ENCODE results near the gene GYPC.
"Not testable (repeated sequence)": the region's sequence is repeated elsewhere in the genome, so short reads cannot be mapped to it uniquely, and the experiment has no call there.

The GYPC gene

DNA sequence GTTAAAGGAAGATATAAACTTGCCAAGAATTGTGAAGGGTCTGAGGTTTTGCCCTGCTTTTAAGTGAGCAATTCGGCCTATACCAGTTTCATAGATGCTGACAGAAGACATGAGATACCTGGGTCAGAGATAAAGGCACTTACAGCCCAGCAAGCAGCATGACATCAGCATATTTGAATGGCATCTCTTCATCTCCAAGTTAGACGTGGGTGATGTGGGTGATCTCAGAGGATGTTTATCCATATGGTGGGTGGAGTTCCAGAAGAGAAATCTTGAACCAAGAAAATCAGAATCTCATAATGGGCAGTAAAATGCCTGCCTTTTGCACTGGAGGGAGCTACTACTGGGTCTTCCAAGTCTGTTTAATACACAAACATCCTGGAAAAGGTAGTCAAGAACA is 44.7 kb downstream of the GYPC start:
- no peak for DNase-seq

DNA sequence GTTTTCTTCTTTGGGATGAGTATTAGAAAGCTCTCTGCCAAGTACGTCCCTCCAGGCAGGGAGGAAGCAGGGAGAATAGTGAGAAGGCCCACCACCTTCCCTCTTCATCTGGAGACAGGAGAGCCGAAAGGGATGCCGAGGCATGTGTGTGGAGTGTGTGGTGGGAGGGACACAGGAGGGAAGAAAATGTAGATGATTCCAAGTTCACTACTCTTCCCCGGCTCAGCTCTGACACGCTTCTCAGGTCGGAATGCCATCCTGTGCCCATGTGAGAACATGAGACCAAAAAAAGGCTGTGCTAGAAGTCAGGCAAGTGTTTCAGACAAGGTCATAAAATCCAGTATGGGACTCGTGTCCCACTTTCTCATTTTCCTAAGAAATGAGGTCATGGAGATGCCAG is 47.4 kb downstream of the GYPC start:
- DNase-seq, result no peak

DNA sequence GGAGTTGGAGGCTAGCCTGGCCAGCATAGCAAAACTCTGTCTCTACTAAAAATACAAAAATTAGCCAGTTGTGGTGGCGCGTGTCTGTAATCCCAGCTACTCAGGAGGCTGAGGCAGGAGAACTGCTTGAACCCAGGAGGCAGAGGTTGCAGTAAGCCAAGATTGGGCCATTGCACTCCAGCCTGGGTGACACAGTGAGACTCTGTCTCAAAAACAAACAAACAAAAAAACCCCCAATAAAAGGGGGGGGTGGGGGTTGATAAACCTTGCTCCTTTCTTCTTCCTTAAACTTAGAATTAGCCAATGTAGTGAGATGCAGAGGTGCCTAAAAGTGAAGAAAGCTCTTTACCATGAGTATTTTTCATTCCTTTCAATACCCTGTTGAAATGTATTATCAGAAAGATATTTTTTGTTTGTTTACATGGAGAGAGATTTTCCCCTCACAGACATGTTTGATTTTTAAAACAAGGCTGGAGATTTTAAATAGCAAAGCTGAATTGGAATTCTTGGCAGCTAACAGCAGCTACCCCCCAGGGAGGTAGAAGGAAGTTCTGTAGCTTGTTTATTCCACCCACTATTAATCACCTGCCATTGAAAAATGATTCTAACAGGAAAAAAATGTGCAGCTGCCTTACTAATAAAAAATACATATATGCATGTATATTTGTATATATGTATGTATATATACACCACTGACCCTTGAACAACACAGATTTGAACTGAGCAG is 48.6 kb downstream of the GYPC start:
- DNase-seq, result no peak

DNA sequence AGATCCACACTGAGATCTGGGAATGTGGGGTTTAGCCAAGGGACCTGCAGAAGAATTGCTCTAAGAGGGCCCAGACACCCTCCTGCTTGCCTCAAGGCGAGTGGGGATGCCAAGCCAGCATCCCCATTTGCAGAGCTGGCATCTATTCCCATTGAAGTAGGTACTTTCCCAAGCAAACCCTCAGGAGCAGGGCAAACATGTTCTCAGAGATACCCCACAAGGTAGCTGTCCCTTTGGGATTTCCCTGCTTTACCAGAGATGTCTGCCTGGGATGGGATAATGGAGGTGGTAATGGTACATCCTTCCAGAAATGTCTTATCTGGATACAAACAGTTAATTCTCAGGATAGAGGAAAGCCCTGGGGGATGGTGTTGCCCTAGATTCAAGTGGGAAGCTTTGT is 51.2 kb downstream of the GYPC start:
- no peak for DNase-seq

DNA sequence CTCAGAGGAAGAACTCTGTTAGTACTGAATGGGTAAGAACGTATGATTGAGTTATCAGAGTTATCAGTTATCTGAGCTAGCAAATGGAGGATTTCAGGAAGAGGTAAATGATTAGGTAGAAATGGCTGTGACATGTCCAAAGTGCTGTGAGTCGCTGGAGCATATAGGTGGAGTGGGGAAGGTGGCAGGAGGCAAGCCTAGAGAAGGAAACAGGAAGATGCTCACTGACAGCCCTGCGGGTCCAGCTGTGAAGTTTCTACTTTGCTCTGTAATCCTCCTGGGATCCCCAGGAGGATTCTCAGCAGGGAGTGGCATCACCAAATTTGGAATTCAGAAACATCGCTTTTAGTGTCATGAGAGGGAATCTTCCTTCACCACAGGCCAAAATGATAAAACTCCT is 52.0 kb downstream of the GYPC start:
- DNase-seq, result no peak

DNA sequence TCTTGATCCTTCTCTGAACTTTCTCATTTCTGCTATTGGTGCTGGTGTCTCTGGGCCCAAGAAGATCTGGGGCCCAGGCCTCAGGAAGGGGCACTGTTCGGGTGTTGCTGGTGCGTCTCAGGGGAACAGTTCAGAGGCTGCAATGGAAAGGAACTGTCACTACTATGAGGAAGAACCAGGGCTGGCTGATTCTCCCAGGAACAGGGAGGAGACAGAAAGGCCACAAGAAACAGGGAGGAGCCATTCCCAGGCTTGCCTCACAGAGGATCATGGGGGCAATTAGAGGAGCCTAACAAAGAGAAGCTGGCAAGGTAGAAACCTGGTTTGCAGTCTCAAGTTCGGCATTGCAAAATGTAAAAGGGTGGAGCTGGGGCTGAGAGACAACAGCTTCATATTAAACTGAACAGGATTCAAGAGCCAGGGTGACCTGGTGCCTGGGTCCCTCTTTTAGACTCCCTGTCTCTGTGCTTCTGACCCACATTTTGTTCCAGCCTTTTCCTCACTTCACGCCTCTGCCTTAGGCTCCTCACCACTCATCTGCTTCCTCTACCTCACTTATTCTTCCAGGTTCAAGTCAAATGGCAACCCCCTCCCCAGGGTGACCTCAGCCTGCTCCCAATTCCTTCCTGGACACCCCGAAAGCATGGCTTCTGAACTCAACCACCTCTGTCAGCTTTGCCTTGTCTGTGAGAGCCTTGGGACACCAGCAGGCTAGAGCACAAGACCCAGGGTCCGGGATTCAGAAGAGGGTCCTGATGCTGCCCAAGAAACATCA is 58.4 kb downstream of the GYPC start:
- DNase-seq, result no peak

DNA sequence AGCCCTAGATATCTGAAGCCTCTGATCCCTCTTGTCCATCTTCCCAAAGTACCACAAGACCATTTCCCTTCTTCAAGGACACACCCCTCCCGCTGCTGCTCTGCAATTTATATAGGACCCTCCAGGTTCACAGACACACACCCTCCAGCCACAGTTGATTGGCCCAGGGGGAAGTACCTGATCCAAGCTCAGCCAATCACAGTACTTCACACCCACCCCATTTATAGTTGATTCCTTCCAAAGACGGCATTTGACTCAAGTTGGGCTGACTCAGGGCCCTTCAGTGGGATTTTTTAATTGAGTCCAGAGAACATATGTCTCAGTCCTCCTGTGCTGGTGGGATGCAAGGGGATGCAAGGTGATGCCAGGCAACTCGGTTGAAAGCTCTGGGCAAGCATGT is 59.2 kb downstream of the GYPC start:
- DNase-seq, result no peak

DNA sequence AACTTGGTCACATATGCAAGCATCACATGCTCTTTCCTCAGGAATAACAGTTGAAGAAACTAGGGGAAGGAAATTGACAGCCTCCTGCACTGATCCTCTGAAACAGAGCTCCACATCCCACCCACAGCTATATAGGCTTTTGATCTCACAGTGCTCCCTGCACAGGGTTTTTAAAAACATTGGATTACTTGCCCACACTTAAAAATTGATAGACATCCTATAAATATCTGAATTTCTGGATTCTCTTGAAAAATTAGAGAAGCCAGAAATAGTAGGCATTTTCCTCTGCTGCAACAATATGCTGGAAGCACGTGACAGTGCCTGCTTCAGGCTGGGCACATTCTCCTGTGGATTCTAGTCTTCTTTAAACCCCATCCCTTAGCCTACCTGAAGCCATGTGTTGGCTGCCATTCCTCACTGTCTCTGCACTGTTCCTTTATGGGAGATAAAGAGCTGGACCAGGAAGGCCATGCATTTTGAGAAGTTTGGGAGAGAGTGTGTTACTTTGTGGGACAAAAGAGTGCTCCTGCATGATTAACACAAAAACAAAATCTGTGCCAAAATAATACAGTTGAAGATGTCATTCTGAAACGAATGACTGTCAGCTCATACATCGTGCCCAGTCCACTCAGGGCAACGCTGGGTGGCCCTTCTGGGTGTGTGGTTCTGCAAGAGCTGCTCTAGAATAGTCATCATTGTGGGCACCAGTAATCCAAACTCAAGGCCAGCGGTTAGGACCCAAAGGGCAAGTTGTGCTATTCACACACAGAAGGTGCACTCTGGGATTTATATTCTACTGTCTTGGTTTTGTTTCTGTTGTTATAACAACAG is 59.8 kb downstream of the GYPC start:
- no peak for DNase-seq

DNA sequence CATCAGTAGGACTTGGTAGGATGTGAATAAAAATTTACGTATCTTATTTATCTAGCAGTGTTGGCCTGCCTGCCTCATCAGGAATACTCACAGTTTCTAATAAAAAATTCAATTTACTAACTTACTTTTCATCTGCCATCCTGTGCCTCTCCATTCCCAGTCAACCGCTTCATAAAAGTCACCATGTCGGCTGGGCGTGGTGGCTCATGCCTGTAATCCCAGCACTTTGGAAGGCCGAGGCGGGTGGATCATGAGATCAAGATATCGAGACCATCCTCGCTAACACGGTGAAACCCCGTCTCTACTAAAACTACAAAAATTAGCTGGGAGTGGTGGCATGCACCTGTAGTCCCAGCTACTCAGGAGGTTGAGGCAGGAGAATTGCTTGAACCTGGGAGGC is 61.3 kb downstream of the GYPC start:
- not testable (repeated sequence) for DNase-seq

DNA sequence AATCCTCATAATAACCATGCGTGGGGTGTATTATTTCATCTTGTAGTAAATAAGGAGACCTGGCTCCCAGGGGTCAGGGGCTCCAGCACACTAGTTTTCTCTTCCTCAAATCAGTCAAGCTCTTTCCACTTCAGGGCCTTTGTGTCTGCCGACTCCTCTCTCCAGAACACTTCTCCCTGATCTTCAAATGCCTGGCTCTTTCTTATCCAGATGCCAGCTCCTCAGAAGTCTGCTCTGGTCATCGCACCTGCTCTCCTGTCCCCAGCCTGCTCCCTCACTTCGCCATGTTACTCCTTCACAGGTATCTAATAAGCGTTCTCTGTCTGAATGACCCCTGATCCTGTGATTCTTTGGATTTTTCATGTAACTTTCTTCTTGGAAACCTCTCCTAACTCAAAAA is 62.0 kb downstream of the GYPC start:
- no peak for DNase-seq

DNA sequence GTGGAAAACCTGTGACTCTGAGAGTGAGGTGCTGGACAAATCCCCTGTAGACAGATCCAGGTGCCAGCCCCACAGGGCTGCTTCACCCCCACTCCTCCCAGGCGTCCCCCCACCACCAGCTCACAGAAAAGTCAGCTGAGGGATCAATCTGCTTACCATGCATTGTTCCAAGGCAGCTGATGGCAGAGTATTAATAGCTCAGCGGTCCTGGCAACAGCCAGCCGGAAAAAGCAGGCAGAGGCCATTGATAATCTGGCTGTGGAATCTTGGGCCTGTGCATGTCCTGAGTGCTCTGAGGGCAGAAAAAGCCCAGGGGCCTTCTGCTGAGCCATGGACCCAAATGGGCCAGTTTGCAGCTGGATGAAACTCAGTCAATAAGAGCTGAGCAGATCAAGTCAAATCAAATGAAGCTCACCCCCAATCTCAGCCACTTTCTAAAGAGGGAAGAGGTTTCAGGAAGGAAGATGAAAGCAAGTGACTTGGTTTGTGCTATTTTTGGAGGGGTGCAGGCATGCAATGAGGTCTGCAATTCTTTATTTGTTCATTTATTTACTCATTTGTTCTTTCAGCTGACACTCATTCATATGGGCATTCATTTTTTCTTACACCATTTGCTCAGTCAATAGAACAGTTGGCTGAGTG is 63.4 kb downstream of the GYPC start:
- no peak for DNase-seq

DNA sequence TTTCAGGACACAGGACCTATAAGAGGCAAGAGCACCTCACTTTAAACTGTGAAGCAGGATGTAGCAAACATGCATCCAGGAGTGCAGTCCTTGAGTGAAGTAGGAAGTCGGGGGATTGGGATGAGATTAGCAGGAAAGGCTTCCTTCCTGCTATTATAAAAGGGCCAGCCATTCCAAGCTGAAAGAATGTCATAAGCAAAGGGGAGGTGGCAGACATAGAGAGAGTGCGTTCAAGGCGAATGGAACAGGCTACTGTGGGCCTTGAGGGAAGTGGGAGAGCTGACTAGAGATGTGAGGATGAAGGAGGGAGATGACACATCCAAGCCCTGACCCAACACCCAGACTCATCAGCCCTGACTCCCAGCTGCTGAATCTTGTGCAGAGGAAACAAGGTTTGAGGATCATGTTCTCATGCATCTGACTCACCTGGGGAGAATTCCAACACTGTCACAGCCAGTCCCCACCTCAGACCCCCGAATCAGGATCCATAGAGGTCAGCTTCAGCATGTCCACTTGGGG is 63.9 kb downstream of the GYPC start:
- no peak for DNase-seq

DNA sequence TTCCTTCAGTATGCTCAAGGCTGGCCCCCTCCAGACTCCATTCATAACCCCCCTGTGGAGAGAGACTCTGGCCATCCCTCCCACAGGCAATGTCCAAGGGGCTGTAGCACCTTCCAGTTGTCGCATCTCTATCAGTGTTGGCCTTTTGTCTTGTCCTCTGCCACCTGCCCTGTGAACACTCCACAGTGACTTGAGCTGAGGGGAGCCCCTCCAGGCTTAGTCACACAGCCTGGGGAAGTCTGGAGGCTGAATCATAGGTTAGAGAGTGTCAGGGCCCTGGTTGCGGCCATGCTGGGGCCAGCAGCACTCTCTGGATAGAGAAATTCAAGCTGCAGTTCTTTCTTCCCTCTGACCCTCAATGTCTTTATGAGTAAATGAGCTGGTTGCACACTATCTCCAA is 64.7 kb downstream of the GYPC start:
- no peak for DNase-seq

DNA sequence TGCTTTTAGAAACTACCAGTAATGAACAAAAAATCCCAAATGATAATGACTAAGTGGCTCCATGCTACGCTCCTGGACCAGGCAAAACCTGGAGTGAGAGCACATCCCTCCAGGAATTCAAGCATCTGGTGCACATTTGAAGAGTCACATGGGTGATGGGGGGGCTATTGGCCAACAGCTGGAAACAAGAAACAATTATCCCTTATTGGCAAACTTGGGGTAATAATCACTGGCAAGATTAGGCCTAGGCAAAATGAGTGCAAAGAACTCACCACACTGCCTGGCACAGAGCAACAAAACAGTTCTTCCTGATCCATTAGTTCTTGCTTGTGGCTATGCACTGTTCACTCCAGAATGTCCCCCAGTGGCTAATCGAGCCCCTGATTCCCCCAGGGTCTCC is 66.1 kb downstream of the GYPC start:
- no peak for DNase-seq

DNA sequence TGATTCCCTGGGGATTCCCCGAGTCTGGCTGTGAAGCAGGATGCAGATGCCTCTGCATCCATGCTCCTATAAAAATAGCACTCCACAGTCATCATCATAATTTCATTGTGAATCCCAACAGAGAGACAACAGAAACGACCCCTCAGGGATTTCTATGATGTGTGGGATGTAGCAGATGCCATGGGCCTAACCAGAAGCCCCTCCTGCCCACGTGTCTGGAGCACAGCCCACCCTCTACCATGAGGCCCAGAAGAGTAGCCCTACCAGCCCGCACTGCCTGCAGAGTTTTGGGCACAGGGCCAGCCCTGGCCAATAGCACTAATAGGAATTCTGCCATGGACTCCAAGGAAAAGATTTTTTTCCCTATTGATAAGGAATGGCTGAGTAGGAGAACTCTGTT is 66.6 kb downstream of the GYPC start:
- DNase-seq, result no peak

DNA sequence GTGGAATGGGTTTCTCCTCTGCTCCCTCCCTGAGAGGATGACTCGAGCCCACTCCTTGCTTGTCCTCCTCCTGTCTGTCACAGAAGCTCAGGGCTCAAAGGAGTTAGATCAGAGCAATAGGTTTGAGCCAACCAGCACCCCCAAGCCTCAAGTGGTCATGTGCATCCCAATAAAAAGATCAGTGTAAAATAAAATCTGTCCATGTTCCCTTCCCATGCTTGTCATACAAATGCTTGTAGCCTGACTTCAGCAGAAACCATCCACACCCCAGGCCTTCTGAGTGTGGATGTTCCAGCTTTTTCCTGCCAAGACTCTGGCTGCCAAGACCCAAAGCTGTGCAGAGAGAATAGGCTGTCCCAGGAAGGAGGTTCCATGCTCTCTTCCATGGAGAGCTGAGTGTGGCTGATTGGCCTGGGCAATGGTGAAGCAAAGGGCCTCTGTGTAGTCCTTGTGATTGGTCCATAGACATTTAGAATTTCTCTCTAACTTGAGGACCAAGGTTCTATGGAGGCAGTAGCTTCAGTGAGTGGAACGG is 67.4 kb downstream of the GYPC start:
- DNase-seq, result no peak

DNA sequence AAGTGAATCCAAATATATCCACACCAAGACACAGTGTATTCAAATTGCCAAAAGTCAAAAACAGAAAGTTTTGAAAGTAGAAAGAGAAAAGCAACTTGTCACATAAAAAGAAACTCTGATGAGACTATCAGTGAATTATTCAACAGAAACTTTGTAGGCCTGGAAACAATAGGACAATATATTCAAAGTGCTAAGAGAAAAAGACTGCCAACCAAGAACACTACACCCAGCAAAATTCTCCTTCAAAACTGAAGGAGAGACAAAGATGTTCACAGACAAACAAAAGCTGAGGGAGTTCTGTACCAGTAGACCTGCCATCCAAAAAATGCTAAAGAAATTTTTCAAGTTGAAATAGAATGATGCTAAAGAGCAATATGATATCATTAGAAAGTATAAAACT is 69.6 kb downstream of the GYPC start:
- no peak for DNase-seq

DNA sequence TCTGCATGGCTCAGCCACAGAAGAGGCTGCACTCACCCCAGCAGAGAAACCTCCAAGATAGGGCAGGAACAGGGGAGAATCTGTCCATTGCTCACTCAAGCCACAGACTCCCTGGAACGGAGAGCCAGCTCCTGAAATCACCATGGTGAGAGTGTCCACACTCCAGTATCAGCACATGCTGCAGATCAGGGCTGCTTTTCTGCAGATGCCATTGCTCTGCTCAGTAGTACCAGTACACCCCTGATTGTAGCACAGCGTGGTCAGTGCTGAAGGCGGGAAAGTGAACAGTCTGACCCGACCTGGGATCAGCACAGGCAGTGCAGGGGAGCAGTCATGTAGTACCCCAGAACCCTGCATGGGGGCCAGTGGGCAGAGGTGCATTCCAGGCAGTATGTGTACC is 73.9 kb downstream of the GYPC start:
- no peak for DNase-seq

DNA sequence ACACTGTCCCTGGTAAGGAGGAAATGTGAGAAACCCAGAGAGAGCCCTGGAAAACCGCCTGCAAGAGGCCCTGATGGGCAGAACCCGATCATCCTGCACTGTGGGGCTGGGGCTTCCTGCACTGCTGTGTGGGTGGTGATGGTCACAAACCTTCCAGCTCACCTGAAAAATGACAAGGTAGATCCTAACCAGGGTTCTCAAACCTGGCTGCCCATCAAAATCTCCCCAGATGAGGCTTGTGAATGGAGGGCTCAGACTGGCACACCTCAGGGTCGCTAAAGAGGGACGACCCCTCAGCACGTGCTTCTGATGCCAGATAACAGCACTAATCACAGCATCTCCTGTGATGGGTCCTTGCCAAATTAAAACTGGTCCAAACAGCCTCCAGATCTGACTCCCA is 74.7 kb downstream of the GYPC start:
- no peak for DNase-seq

DNA sequence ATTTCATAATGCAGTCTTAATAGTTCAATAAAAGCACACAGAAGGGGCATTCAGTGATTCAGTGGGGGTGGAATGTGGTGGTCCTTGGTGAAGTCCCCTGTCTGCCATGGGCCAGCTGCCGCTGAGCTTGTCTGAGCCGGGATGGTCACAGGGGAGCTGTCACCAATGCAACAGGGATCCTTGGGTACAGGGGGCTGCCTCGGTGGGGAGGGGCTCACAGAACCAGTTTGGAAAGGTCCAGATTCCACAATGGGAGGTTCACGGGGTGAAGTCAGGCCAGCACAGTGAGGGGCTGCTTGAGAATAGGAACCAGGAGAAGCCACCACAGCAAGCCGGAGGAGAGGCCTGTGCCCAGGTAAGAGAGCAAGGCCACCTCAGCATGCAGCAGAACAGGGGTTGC is 75.4 kb downstream of the GYPC start:
- DNase-seq, result no peak

DNA sequence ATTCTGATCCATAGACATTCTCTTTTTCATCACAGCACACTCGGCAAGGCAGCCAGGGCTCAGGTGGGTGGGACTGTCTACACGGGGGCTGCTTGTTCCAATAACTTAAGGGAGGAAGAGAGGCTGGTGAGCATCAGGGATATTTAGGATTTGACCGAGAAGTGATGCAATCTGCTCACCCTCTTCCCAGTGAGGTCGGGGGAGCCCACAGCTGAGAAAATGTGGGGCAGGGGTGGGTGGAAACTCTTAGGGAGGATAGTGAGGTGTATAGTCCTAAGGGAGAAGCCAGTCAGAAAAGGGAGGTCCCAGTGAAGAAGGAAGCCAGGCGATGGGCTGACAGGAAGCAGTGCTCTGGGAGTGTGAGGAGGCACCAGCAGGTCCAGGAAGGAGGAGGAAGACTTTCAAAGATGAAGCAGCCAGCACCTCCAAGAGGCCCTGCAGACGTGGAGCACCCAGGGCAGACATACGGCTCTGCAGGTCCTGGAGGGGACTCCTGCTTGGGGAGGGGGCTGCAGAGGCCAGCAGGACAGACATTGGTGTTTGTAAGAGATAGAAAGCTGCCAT is 76.8 kb downstream of the GYPC start:
- DNase-seq, result no peak

DNA sequence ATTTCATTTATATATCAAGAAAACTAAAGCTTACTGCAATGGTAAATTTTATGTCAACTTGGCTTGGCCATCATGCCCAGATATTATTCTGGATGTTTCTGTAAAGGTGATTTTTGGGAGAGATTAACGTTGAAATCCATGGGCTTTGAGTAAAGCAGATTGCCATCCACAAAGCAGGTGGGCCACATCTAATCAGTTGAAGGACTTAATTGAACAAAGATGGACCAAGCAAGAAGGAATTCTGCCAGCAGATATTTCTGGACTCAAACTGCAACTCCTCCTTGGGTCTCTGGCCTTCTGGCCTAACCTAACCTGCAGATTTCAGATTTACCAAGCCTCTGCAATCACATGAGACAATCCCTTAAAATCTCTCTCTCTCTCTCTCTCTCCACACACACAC is 77.8 kb downstream of the GYPC start:
- DNase-seq, result no peak

All from RPMI8226 (cell line).